DLD1 (cell line): ENCODE data around the gene HCFC1R1.

Experiments
- in situ Hi-C: cut with HindIII; loops from 2 replicates; pipeline ENCODE4 v1.10.0; 2017; ENCODE audit warnings: low sequenced_read_pairs

The HCFC1R1 gene

DNA sequence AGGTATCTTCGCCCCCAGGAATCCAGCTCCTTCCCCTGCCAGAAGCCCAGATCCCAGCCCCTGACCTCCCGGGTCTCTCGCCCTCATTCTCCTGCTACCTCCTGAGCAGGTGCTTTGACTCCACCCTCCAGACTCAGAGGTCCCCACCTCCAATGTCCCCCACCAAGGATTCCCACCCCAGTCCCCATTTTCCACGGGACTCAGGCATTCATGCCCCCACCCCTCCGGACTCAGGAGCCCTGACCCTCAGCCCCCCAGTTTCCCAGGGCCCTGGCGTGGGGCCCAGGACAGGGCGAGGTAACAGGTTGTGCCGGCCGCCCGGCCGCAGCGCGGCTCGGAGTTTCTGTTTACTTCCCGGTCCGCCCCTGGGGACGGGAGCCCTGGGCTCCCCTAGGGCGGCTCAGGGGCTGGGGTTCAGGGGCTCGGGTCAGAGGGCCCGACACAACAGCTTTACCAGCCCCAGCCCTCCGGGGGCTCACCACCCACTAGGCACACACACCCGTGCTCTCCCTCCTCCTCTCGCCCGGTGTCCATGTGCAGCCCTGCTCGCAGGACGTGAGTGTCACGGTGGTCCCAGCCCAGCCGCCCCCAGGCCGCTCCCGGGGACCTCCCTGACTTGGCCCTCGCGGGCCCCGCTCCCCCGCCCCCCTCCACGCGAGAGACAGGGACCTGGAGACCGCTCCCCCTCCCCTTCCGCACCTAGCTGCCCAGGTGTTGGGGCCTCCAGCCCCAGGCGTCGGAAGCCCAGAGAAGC lies 12.4 kb upstream of the HCFC1R1 start:
- in situ Hi-C loops: no loop called here

DNA sequence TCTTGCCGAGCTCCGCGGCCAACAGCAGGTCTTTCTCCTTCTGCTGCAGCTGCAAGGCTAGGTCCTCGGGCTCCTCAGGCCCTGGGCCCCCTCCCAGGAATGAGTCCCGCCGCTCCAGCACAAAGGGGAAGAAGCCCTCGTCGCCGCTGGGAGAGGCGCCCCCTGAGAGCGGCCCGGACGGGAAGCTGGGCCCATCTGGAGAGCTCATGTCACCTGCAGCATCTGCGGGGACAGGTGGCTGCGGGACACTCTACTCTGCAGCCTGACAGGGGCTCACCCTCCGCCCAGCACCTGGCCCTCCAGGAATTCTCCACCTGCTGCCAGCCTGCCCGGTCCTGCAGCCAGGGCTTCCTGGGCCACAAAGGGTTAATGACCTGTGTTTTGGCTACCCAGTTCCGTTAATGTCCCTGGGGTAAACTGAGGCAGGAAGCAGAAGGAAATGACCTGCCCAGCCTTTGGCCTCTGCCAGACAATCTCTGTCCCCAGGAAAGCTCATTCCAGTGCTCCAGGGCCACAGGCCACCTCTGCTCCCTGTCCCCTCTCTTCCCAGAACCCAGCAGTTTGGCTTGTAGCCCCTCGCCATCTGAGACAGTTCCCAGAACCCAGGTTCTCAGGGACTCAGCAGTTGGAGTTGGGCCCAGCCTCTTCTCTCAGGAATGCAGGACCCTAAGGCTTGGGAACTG lies 11.7 kb upstream of the HCFC1R1 start:
- in situ Hi-C loops: no loop called here

DNA sequence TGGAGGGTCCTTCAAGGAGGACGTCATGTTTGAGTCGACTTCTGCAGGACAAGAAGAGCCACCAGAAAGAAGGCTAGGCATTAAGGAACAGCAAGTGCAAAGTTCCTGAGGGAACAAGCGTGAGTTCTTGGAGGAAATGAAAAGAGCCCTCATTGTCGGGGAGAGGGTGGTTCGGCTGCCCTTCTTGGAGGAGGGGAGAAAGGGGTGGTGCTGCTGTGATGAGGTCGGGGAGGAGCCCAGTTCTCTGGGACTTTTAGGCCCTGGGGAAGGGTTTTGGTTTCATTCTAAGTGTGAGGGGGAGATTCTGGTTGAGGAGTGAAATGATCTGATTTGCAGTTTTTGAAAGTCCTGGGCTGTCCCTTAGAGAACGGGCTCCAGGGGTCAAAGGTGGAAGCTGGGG lies 8.9 kb upstream of the HCFC1R1 start:
- in situ Hi-C loops: no loop called here

DNA sequence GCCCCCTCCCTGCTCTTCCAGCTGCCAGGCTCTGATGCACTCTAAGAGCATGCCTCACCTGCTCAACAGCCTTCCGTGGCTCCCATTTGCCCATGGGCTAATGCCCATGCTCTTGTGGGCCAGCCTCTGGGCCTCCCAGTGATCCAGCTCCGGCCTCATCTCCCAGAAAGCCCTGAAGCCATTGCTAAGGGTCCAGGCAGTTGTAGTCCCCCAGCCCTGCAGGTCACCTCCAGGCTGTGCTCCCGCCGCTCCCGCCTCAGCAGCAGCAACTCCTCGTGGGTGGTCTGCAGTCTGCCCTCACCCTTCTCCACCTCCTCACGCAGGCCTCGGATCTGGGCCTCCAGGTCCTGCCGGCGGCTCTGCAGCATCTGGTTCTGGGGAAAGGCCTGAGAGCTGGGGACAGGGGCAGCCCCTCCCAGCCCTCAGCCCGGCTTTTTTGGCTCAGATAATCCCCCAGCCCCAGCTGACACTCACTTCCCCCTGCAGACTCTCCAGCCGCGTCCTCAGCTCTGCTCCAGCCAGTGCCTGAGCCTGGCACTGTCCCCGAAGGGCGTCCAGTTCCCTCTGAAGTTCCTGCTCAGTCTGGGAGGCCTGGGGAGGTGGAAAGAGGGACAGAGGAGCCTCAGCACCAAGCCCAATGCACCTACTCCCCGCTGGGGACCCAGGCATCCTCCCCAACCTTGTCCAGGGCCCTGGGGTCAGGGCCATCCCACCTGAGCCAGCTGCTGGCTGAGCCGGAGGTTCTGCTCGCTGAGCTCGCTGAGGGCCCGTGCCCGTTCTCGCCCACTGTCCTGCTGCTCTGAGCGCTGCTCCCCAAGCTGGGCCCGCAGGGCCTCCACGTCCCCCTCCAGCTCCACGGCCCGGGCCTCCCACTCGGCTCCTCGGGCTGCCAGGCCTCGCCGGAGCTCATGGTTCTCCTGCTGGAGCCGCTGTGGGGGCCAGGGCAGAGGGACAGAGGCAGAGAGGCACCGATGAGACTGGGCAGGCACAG lies 6.8 kb upstream of the HCFC1R1 start:
- in situ Hi-C loops: no loop called here

DNA sequence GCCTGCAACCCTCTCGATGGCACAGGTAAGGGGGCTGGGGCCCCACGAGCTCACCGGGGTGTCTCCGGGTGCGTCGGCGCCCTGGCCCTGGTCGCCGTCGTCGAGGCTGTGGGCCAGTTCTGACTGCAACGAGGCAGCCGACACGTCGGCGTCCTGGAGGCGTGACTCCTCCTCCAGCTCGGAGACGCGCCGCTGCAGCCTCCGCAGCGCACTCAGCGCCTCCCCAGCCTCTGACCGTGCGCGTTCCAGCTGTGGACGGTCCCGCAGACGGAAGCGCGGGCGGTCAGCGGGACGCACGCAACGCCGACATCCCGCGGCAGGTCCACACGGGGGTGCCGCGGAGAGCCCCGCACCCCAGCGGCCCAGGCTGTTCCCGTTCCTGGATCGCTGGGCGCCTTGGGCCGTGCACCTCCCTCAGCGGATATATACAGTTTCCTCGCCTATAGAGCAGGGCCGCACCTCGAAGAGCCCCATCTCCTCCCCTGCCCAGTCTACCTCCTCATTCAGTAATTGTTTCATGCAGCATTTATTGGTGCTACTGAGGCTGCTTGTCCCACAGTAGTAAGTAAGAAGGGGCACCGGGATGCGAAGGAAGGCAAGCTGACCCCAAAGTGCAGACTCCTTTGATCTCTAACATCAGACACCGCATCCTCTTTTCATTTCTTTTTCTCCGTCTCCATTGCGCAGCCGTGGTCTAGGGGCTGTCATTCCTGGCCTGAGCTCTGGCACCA lies 5.9 kb upstream of the HCFC1R1 start:
- in situ Hi-C loops: no loop called here

DNA sequence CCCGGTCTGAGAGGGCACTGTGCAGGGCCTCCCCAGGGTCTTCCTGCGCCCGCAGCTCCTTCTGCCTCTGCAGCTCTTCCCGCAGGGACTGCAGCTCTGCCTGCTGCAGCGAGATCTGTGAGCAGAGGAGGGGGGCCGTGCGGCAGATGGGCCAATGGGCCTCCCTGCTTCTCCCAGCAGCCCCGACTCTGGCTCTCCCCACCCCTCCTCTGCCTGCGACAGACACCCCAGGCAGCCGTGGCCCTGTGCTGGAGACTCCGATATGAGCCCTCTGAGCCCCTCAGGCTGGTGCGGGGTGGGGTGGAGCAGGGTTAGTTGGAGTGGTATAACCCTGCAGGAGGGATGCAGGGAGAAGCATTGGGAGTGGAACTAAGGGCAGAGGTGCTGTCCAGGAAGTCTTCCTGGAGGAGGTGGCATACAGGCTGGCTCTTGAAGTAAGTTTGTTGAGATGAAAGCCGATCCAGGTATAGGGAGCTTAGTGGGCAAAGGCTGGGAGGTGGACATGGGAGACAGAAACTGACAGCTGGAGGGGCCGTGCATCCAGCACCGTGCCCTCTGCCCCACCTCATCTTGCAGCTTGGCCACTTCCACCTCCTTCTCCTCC lies 5.1 kb upstream of the HCFC1R1 start:
- in situ Hi-C loops: no loop called here

DNA sequence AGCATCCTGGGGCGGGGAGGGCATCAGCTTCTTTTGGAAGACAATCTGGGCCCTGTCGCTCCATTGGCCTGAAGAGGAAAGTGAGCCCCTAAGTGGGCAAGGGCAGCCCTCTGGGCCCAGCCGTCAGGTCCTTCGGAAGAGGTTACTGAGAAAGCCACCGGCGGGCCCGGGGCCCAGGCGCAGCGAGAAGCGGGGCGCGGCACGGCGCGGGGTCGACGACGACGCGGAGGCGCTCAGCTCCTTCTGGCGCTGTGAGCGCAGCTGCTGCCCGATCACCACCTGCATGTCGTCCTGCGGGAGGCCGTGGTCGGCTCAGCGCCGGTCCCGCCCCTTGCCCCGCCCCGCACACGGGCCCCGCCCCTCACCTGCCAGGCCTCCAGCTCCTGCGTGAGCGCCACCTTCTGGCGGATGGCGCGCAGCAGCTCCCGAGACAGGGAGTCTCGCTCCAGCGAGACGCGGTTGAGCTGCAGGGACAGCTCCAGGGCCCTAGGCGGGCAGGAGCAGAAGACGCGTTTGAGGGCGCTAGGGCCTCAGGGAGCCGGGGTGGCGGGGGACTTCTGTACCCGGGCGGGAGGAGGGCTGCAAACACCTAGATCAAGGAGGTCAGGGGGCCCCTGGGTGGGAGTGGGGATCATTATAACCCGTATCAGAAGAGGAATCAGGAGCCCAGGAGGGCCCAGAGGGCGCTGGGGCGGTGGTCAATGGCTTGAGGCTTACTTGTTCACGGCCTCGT lies 4.4 kb upstream of the HCFC1R1 start:
- in situ Hi-C loops: no loop called here

DNA sequence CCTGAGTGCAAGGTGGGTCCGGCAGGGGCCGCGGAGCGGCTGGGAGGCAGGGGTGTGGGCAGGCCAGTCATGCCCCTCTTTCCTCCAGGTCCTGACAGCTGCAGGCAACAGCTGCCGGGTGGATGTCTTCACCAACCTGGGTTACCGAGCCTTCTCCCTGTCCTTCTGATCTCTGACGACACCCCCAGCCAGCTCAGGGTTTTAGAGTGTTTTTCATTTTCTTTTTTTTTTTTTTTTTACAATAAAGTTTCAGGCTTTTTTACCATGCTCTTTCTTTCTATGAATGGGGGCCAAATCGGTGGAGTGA lies 3.7 kb upstream of the HCFC1R1 start:
- in situ Hi-C loops: no loop called here

DNA sequence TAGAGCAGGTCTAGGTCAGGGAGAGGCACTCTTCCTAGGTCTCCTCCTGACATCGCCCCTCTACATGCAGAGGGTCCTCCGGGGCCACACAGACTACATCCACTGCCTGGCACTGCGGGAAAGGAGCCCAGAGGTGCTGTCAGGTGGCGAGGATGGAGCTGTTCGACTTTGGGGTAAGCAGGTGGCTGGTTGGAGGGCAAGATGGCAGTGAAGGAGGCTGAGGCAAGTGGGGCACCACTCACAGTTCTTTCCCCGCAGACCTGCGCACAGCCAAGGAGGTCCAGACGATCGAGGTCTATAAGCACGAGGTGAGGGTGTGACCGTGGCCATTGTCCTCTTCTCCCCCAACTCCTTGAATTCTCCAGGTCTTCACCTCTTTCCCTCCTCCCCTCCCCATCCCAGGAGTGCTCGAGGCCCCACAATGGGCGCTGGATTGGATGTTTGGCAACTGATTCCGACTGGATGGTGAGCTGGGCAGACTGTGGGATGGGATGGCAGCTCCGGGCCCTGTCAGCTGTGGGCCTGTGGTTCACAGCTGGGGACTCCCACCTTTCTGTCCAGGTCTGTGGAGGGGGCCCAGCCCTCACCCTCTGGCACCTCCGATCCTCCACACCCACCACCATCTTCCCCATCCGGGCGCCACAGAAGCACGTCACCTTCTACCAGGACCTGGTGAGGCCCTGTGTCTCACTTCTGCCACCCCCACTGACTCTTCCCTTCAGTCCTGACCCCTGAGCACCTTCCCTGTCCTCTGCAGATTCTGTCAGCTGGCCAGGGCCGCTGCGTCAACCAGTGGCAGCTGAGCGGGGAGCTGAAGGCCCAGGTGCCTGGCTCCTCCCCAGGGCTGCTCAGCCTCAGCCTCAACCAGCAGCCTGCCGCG lies 3.1 kb upstream of the HCFC1R1 start:
- in situ Hi-C loops: no loop called here

DNA sequence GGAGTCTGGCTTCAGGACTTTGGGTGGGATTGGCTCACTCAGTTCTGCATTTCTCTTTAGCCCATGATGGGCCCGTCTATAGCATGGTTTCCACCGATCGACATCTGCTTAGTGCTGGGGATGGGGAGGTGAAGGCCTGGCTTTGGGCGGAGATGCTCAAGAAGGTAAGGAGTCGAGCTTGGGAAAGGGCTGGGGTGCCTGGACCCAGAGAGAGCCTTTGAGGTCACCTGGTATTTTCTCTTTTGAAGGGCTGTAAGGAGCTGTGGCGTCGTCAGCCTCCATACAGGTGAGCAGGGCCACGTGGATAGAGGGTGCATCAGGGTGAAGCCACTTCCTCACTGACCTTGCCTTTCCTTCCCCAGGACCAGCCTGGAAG lies 2.2 kb upstream of the HCFC1R1 start:
- in situ Hi-C loops: no loop called here

DNA sequence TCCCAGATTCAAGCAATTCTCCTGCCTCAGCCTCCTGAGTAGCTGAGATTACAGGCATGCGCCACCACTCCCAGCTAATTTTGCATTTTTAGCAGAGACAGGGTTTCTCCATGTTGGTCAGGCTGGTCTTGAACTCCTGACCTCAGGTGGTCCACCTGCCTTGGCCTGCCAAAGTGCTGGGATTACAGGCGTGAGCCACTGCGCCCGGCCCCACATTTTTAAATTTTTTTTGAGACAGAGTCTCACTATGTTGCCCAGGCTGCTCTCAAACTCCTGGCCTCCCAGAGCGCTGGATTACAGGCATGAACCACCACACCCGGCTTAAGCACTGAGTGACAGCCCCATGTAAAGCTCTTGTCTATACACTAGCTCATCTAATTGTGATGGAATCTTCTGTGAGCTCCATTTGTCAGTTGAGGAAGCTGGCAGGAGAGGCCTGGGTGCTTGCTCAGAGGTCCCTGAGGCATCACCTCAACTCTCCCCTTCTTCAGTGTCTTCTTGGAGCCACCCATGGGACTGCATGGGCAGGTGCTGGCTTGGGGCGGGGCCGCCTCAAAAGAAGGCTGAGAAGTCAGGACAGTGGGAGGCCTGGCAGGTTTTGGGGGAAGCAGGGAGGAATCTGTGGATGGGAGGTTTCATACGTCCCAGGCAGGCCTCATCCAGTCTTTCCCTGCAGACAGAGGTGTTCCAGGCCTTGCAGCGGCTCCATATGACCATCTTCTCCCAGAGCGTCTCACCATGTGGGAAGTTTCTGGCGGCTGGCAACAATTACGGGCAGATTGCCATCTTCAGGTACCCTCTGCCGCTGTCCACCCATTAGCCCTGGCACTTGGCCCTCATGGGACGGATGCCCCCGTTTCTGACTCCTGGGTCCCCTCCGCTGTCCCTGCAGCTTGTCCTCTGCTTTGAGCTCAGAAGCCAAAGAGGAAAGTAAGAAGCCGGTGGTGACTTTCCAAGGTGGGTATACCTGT lies 1.6 kb upstream of the HCFC1R1 start:
- in situ Hi-C loops: no loop called here

DNA sequence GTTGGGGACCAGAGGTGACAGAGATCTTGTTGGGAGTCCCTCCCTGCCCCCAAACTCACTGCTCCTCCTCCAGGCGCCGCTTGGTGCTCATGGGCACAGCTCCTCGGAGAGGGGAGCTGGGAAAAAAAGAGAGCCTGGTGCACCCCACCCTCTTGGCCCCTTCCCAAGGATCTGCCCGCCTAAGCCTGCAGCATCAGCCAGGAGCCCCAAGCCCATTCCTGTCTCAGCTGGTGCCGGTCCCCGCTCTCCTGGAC lies 400 bp downstream of the HCFC1R1 start:
- in situ Hi-C loops: no loop called here

DNA sequence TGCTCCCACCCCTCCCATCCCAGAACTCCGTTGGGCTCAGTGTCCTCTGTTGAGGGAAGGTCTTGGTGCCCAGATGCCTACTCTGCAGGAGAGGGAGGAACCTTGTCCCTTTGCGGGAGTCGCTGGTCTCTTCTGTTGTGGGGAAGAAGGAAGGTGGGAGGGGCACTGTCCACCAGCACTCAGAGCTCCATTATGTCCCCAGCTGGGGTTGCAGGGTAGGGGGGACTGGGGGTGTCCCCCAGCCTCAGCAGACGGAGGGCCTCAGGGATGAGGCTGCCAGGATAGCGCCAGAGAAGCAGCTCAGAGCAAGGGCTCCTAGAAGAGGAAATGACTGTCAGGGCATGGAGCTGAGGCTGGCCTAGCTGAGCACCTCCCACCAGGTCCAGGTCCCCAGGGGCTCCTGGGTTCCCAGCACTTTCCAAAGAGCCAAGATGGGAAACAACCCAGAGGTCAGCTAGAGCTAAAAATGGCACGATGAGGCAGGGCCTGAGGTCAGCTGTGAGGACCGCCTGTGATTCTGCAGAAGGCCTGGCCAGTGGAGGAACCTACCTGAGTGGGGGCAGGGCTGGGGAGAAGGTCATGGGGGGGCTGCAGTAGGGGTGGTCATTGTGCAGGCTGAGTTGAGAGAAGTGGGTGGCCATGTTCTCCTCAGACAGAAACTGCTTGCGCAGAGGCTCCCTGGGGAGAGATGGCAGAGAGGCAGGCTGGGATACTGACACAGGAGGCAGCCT lies 893 bp downstream of the HCFC1R1 start:
- in situ Hi-C loops: no loop called here

DNA sequence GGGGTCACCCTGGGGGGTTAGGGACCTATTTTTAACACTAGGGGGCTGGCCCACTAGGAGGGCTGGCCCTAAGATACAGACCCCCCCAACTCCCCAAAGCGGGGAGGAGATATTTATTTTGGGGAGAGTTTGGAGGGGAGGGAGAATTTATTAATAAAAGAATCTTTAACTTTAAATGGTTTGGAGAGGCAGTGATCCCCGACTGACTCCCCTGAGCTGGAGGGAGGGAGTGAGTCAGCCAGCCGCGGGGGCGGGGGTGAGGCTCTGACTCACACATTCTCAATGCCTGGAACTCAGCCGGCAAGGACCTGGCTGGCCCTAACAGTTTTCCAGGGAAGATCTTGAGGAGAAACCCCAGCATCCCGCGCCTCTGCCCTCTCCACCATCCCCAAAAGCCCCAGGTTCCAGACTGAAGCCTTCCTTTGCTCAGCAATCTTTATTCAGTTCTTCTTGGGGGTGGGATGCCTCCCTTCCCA lies 1.5 kb downstream of the HCFC1R1 start:
- in situ Hi-C loops: no loop called here

DNA sequence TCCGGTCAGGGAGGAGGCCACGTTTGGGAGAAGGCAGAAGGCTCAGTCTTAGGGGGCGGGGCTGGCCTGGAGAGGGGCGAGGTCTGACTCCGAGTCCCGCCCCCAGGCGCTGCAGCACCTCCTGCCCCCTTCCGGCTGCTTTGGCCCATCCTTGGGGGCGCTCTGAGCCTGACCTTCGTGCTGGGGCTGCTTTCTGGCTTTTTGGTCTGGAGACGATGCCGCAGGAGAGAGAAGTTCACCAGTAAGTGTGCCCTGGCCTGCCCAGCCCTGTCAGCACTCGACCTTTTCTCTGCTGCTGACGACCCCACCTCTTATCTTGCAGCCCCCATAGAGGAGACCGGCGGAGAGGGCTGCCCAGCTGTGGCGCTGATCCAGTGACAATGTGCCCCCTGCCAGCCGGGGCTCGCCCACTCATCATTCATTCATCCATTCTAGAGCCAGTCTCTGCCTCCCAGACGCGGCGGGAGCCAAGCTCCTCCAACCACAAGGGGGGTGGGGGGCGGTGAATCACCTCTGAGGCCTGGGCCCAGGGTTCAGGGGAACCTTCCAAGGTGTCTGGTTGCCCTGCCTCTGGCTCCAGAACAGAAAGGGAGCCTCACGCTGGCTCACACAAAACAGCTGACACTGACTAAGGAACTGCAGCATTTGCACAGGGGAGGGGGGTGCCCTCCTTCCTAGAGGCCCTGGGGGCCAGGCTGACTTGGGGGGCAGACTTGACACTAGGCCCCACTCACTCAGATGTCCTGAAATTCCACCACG lies 2.1 kb downstream of the HCFC1R1 start:
- in situ Hi-C loops: no loop called here

DNA sequence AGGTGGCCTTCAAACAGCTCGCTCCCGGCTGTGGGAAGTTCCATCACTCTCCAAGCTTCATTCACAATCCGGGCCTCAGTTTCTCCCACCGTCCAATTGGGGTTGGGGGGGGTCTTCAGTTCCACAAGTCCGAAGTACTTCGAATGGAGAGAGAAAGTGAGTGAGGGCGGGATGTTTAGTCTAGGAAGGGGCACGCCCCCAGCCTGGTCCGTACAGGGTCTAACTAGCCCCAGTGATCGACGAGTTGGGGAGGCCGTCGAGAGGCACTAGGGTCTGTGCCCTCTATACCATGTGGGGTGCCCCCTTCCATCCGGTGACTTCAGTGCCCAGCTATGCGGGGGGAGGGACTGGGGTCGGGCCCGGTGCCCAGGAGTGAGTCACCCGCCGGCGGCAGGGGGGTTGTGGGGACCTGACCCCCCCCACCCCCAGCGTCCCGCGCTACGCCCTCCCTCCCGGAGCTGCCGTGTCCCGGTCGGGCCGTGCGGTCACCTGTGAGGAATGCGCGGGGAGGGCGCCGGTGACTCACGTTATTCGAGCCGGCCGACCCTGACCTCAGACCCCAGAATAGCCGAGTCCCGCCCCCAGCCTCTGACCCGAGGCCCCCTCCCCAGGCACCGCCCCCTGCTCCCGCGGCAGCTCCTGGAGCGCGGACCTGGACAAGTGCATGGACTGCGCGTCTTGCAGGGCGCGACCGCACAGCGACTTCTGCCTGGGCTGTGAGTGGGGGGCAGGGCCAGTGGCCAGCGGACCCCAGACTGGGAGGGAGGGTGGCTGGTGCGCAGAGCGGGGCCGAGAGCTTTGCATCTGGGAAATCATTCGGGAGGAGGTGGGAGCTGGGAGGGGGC lies 2.9 kb downstream of the HCFC1R1 start:
- in situ Hi-C loops: no loop called here
